Measurements from ENCODE around the gene SORCS2. TPM values are rescaled to one million over a fixed set of nuclear protein-coding genes. Genes with fewer than 3 reads are reported as not detected.

Gene SORCS2
- total RNA-seq, 1 donor from 2014 or later = 10.9 TPM

- Mint-ChIP-seq H3K27ac (ENCODE audit: unreplicated experiment) (no peak overlapping the region), H3K9me3 (ENCODE audit: low read depth) (no peaks in the 10 kb centered on the region), H3K4me1 (ENCODE audit: low read depth) (no peaks in the 10 kb centered on the region), H3K27me3 (ENCODE audit: low read depth) (peaks cover 43% of the 10 kb centered on the region), H3K4me3 (ENCODE audit: unreplicated experiment) (no peak overlapping the region), H3K36me3 (ENCODE audit: low read depth) (no peaks in the 10 kb centered on the region)
- no peak for DNase-seq (ENCODE audit: low spot score)
- TF ChIP-seq, protein P1, sequence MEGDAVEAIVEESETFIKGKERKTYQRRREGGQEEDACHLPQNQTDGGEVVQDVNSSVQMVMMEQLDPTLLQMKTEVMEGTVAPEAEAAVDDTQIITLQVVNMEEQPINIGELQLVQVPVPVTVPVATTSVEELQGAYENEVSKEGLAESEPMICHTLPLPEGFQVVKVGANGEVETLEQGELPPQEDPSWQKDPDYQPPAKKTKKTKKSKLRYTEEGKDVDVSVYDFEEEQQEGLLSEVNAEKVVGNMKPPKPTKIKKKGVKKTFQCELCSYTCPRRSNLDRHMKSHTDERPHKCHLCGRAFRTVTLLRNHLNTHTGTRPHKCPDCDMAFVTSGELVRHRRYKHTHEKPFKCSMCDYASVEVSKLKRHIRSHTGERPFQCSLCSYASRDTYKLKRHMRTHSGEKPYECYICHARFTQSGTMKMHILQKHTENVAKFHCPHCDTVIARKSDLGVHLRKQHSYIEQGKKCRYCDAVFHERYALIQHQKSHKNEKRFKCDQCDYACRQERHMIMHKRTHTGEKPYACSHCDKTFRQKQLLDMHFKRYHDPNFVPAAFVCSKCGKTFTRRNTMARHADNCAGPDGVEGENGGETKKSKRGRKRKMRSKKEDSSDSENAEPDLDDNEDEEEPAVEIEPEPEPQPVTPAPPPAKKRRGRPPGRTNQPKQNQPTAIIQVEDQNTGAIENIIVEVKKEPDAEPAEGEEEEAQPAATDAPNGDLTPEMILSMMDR (IDR thresholded peaks at IDR 0.05) = no peak
Measured at GRCh38 chr4:7474320-7474719, 282.0 kb downstream of the SORCS2 start.

DNA sequence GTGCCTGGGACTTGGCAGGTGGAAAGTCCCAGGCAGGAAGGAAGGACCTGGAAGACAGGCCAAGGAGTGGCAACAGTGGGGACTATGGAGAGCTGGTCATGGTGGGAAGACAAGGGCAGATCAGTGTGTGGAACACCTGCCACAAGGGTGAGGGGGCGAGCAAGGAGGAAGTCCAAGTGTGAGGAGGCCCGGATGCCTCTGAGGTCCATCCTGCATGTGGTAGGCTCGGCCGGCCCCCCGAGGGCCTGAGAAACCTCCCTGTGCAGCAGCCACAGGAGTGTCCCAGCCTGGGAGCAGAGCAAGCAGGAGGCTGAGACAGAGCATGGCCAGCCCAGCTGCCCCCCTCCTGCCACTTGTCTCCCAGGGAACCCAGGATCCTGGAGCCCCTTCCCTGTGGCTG is 282.9 kb downstream of the SORCS2 start:
- Mint-ChIP-seq H3K27me3 (ENCODE audit: low read depth) (peaks cover 45% of the 10 kb centered on the region), H3K36me3 (ENCODE audit: low read depth) (no peaks in the 10 kb centered on the region), H3K9me3 (ENCODE audit: low read depth) (no peaks in the 10 kb centered on the region), H3K4me1 (ENCODE audit: low read depth) (no peaks in the 10 kb centered on the region), H3K27ac (ENCODE audit: unreplicated experiment) (no peak overlapping the region), H3K4me3 (ENCODE audit: unreplicated experiment) (no peak overlapping the region)
- TF ChIP-seq, protein P1 (IDR thresholded peaks at IDR 0.05) = no peak
- DNase-seq (ENCODE audit: low spot score) = no peak

GRCh38 chr4:7476820-7477219 is 284.5 kb downstream of the SORCS2 start:
- peaks cover 37% of the 10 kb centered on the region for H3K27me3 Mint-ChIP-seq (ENCODE audit: low read depth)
- no peaks in the 10 kb centered on the region for H3K36me3 Mint-ChIP-seq (ENCODE audit: low read depth)
- H3K27ac Mint-ChIP-seq (ENCODE audit: unreplicated experiment) = no peak overlapping the region
- TF ChIP-seq, protein P1 (IDR thresholded peaks at IDR 0.05) = no peak
- no peak for DNase-seq (ENCODE audit: low spot score)
- no peak overlapping the region for H3K4me3 Mint-ChIP-seq (ENCODE audit: unreplicated experiment)
- H3K4me1 Mint-ChIP-seq (ENCODE audit: low read depth) = no peaks in the 10 kb centered on the region
- no peaks in the 10 kb centered on the region for H3K9me3 Mint-ChIP-seq (ENCODE audit: low read depth)

GRCh38 chr4:7477695-7478094 is 285.4 kb downstream of the SORCS2 start:
- H3K4me3 Mint-ChIP-seq (ENCODE audit: unreplicated experiment) = no peak overlapping the region
- TF ChIP-seq, protein P1 (IDR thresholded peaks at IDR 0.05) = no peak
- DNase-seq (ENCODE audit: low spot score) = no peak
- H3K27ac Mint-ChIP-seq (ENCODE audit: unreplicated experiment) = no peak overlapping the region
- H3K9me3 Mint-ChIP-seq (ENCODE audit: low read depth) = no peaks in the 10 kb centered on the region
- H3K36me3 Mint-ChIP-seq (ENCODE audit: low read depth) = no peaks in the 10 kb centered on the region
- no peaks in the 10 kb centered on the region for H3K4me1 Mint-ChIP-seq (ENCODE audit: low read depth)
- H3K27me3 Mint-ChIP-seq (ENCODE audit: low read depth) = peaks cover 28% of the 10 kb centered on the region

- peaks cover 21% of the 10 kb centered on the region for H3K27me3 Mint-ChIP-seq (ENCODE audit: low read depth)
- no peaks in the 10 kb centered on the region for H3K4me1 Mint-ChIP-seq (ENCODE audit: low read depth)
- no peaks in the 10 kb centered on the region for H3K36me3 Mint-ChIP-seq (ENCODE audit: low read depth)
- H3K4me3 Mint-ChIP-seq (ENCODE audit: unreplicated experiment) = no peak overlapping the region
- H3K9me3 Mint-ChIP-seq (ENCODE audit: low read depth) = no peaks in the 10 kb centered on the region
- TF ChIP-seq, protein P1 (IDR thresholded peaks at IDR 0.05) = no peak
- H3K27ac Mint-ChIP-seq (ENCODE audit: unreplicated experiment) = no peak overlapping the region
- DNase-seq (ENCODE audit: low spot score) = no peak
Measured at GRCh38 chr4:7478665-7479064, 286.3 kb downstream of the SORCS2 start.

All from chondrocyte (in vitro differentiated cells).